HepG2 (cell line): ENCODE data around the gene ENTPD6. TPM values are rescaled to one million over a fixed set of nuclear protein-coding genes. Genes with fewer than 3 reads are reported as not detected.
A peak's percentile ranks its signal among the peaks of the same experiment; 100 is the strongest.

Experiments
- ARNT ChIP-seq: fragments of 450-650 bp; IDR thresholded peaks from 2 replicates; pipeline ENCODE4 v1.6.1; 2017
- CEBPB ChIP-seq: IDR thresholded peaks from 2 replicates; pipeline ENCODE4 v1.6.1; 2011; ENCODE audit warnings: low read depth, low read length, improper control_type of control experiment, borderline replicate concordance
- CHCHD3 ChIP-seq: sonication (generic); formaldehyde crosslinking; IDR thresholded peaks from 2 replicates; pipeline ENCODE4 v1.8.0; 2022; ENCODE audit warnings: mild to moderate bottlenecking, missing genetic modification reagents, moderate library complexity
- GRHL1 ChIP-seq: sonication (generic); formaldehyde crosslinking; conservative IDR thresholded peaks from 2 replicates; pipeline ENCODE4 v1.8.0; 2022; ENCODE audit warnings: missing genetic modification reagents
- KAT8 ChIP-seq: IDR thresholded peaks from 2 replicates; pipeline ENCODE4 v1.6.1; 2016; ENCODE audit warnings: missing genetic modification reagents, missing compliant biosample characterization
- MEIS1 ChIP-seq: sonication (generic); formaldehyde crosslinking; IDR thresholded peaks from 2 replicates; pipeline ENCODE4 v1.9.0; 2021; ENCODE audit warnings: mild to moderate bottlenecking, missing genetic modification reagents, moderate library complexity, borderline replicate concordance
- MIER3 ChIP-seq: IDR thresholded peaks from 2 replicates; pipeline ENCODE4 v1.6.1; 2016; ENCODE audit warnings: missing compliant biosample characterization, borderline replicate concordance
- NBN ChIP-seq: fragments of 450-650 bp; conservative IDR thresholded peaks from 2 replicates; pipeline ENCODE4 v1.6.1; 2017
- NFRKB ChIP-seq: fragments of 450-650 bp; IDR thresholded peaks from 2 replicates; pipeline ENCODE4 v1.6.1; 2017
- SNAPC2 ChIP-seq: sonication (generic); formaldehyde crosslinking; IDR thresholded peaks from 2 replicates; pipeline ENCODE4 v1.8.1; 2022; ENCODE audit warnings: mild to moderate bottlenecking, missing genetic modification reagents
- SRY ChIP-seq: sonication (generic); formaldehyde crosslinking; IDR thresholded peaks from 2 replicates; pipeline ENCODE4 v1.8.0; 2022; ENCODE audit warnings: mild to moderate bottlenecking, missing genetic modification reagents
- ZBTB40 ChIP-seq, 2 experiments: fragments of 450-650 bp in 1 of 2; sonication (generic) in 1 of 2; formaldehyde crosslinking in 1 of 2; IDR thresholded peaks; 2 replicates each; pipeline versions ENCODE4 v1.6.1 to v1.8.0; 2016 to 2022; ENCODE audit warnings: antibody characterized with exemption in 1 of 2, mild to moderate bottlenecking in 1 of 2, missing genetic modification reagents in 1 of 2
- ZFYVE20 ChIP-seq: sonication (generic); formaldehyde crosslinking; IDR thresholded peaks from 2 replicates; pipeline ENCODE4 v1.8.0; 2023; ENCODE audit warnings: low read depth, mild to moderate bottlenecking, moderate library complexity, missing genetic modification reagents, borderline replicate concordance
- ZNF513 ChIP-seq: sonication (generic); formaldehyde crosslinking; conservative IDR thresholded peaks from 2 replicates; pipeline ENCODE4 v1.5.0; 2020; ENCODE audit warnings: missing genetic modification reagents
- ZNF724P ChIP-seq: sonication (generic); formaldehyde crosslinking; IDR thresholded peaks from 2 replicates; pipeline ENCODE4 v1.8.0; 2022; ENCODE audit warnings: missing genetic modification reagents, borderline replicate concordance
- ZSCAN29 ChIP-seq: sonication (generic); formaldehyde crosslinking; conservative IDR thresholded peaks from 2 replicates; pipeline ENCODE4 v1.4.0; 2020; ENCODE audit warnings: mild to moderate bottlenecking, missing genetic modification reagents
- ZSCAN30 ChIP-seq: sonication (generic); formaldehyde crosslinking; IDR thresholded peaks from 2 replicates; pipeline ENCODE4 v1.5.0; 2020; ENCODE audit warnings: mild to moderate bottlenecking, missing genetic modification reagents
- polyA plus RNA-seq, 8 experiments: library from polyadenylated mRNA; depleted of rRNA in 3 of 8; stranded (reverse) in 7 of 8; unstranded in 1 of 8; fragments of >200 nt; fragmentation: Illumina TruSeq in 4 of 8; extraction: Trizol in 4 of 8; gene quantifications; 2 replicates each; pipeline versions ENCODE4 v1.2.1 to v1.2.3, GENCODE V29; 2011 to 2016; ENCODE audit warnings: low read depth in 4 of 8, missing spikeins in 1 of 8, mixed read lengths in 1 of 8; ENCODE audit not compliant: insufficient read depth in 1 of 8
- total RNA-seq, 5 experiments: library from RNA; depleted of rRNA; stranded (reverse); fragments of >200 nt; fragmentation: Illumina TruSeq; extraction: Trizol; gene quantifications; 2 replicates each; pipeline ENCODE4 v1.2.3, GENCODE V29; 2016; ENCODE audit warnings: low read depth in 1 of 5

The ENTPD6 gene
- total and polyA plus RNA-seq, 2 of the 13 experiments (the other 11 are each of a cell fraction or from before 2014, with no cell fraction given), result 164 to 172 TPM

GRCh38 chr20:25178563-25179438 lies 16.7 kb upstream of the ENTPD6 start (continued):
- no peak for TF ChIP-seq ZFYVE20 (CRISPR knock-in tag)
- TF ChIP-seq ZSCAN30 (CRISPR knock-in tag), result no peak
- 0 out of 2 replicates have a peak, but pooled peaks have one; percentile 60 for TF ChIP-seq ZSCAN29
- TF ChIP-seq ARNT, result no peak
- no peak for TF ChIP-seq ZBTB40 (IDR thresholded peaks at IDR 0.05)
- no peak for TF ChIP-seq ZBTB40 (CRISPR knock-in tag; IDR thresholded peaks at IDR 0.05)
- TF ChIP-seq NFRKB, result no peak
- no peak for TF ChIP-seq ZNF724P (CRISPR knock-in tag)
- no peak for TF ChIP-seq SNAPC2
- no peak for TF ChIP-seq NBN
- 0 out of 2 replicates have a peak, but pooled peaks have one; percentile 26 for TF ChIP-seq MIER3
- TF ChIP-seq ZNF513 (CRISPR knock-in tag), result no peak
- 0 out of 2 replicates have a peak, but pooled peaks have one; percentile 42 for TF ChIP-seq MEIS1
- peak; percentile 62; the same call in 1 of the 2 replicates for TF ChIP-seq KAT8 (CRISPR knock-in tag)
- TF ChIP-seq CHCHD3 (CRISPR knock-in tag), result no peak
- no peak for TF ChIP-seq SRY (CRISPR knock-in tag)
- TF ChIP-seq GRHL1, result no peak
- no peak for TF ChIP-seq CEBPB
